Fibroblast of lung (primary cell): ENCODE measurements around the gene YAF2. TPM values are rescaled to one million over a fixed set of nuclear protein-coding genes. Genes with fewer than 3 reads are reported as not detected.

Experiments
- DNase-seq, 2 donors: peaks; one replicate each; pipeline versions ENCODE4 v3.0.0 to v3.0.0-alpha.2; 2010; ENCODE audit warnings: low read depth in 2 of 2
- H2AFZ ChIP-seq: 2 replicates; pipeline ENCODE4 v1.5.1; 2012; ENCODE audit warnings: low read length, control low read depth, inconsistent platforms
- H3K27ac ChIP-seq: 2 replicates; pipeline ENCODE4 v1.5.1; 2011; ENCODE audit warnings: low read length, control low read depth; ENCODE audit not compliant: insufficient read depth
- H3K27me3 ChIP-seq: 2 replicates; pipeline ENCODE4 v1.5.1; 2011; ENCODE audit warnings: mild to moderate bottlenecking, low read length; ENCODE audit not compliant: control insufficient read depth, insufficient read depth
- H3K36me3 ChIP-seq: 2 replicates; pipeline ENCODE4 v1.5.1; 2011; ENCODE audit warnings: low read length; ENCODE audit not compliant: control insufficient read depth, insufficient read depth
- H3K4me1 ChIP-seq: 2 replicates; pipeline ENCODE4 v1.5.1; 2011; ENCODE audit warnings: low read length; ENCODE audit not compliant: control insufficient read depth, insufficient read depth; ENCODE audit errors: extremely low read depth
- H3K4me2 ChIP-seq: 2 replicates; pipeline ENCODE4 v1.5.1; 2011; ENCODE audit warnings: low read length, control low read depth; ENCODE audit not compliant: insufficient read depth; ENCODE audit errors: extremely low read depth
- H3K4me3 ChIP-seq, 4 experiments: fragments of 200-600 bp in 1 of 4; sonication (generic) in 1 of 4; replicated peaks in 1 of 4; 2 replicates each; pipeline ENCODE4 v1.5.1; 2011 to 2016; ENCODE audit warnings: low read length in 4 of 4, low read depth in 3 of 4, mild to moderate bottlenecking in 3 of 4, control low read depth in 2 of 4, inconsistent platforms in 1 of 4, mixed read lengths in 1 of 4; ENCODE audit not compliant: insufficient read depth in 1 of 4; ENCODE audit errors: control extremely low read depth in 1 of 4
- H3K79me2 ChIP-seq: 2 replicates; pipeline ENCODE4 v1.5.1; 2012; ENCODE audit warnings: mild to moderate bottlenecking, low read length, inconsistent platforms; ENCODE audit not compliant: control insufficient read depth, insufficient read depth
- H3K9ac ChIP-seq: 2 replicates; pipeline ENCODE4 v1.5.1; 2011; ENCODE audit warnings: mild to moderate bottlenecking, low read length, control low read depth; ENCODE audit not compliant: insufficient read depth
- H3K9me3 ChIP-seq: 2 replicates; pipeline ENCODE4 v1.5.1; 2012; ENCODE audit warnings: low read depth, low read length; ENCODE audit not compliant: control insufficient read depth, insufficient read depth
- H4K20me1 ChIP-seq: 2 replicates; pipeline ENCODE4 v1.5.1; 2011; ENCODE audit warnings: low read length; ENCODE audit not compliant: control insufficient read depth, insufficient read depth; ENCODE audit errors: extremely low read depth
- EZH2 ChIP-seq: IDR thresholded peaks from 2 replicates; pipeline ENCODE4 v1.5.1; 2012; ENCODE audit warnings: low read length, control low read depth, mild to moderate bottlenecking; ENCODE audit errors: missing control alignments
- polyA plus RNA-seq, 2 donors: library from polyadenylated mRNA; depleted of rRNA in 1 of 2; stranded (reverse) in 1 of 2; unstranded in 1 of 2; fragments of >200 nt; gene quantifications; 2 replicates each; pipeline ENCODE4 v1.2.1, GENCODE V29; 2011 to 2012; ENCODE audit warnings: missing spikeins in 1 of 2
- total RNA-seq: library from RNA; depleted of rRNA; stranded (reverse); fragments of >200 nt; gene quantifications from 2 replicates; pipeline ENCODE4 v1.2.1, GENCODE V29; 2014
- TF ChIP-seq, protein P1 (sequence below), 2 donors: IDR thresholded peaks in 1 of 2; conservative IDR thresholded peaks in 1 of 2; 1 replicate in 1 of 2; 2 replicates in 1 of 2; pipeline ENCODE4 v1.5.1; 2011 to 2012; ENCODE audit warnings: low read length in 2 of 2, control low read depth in 1 of 2, inconsistent platforms in 1 of 2, low read depth in 1 of 2, mild to moderate bottlenecking in 1 of 2

YAF2 gene
- total and polyA plus RNA-seq, 2 donors (not counting 1 experiment from before 2014, with no cell fraction given): 18.0 to 25.2 TPM

- no peak overlapping the region for H3K27ac ChIP-seq
- H3K27me3 ChIP-seq: no peaks in the 10 kb centered on the region
- H3K79me2 ChIP-seq: no peaks in the 10 kb centered on the region
- H3K4me2 ChIP-seq: no peak overlapping the region
- no peaks in the 10 kb centered on the region for H3K36me3 ChIP-seq
- H2AFZ ChIP-seq: no peak overlapping the region
- H3K9ac ChIP-seq: no peak overlapping the region
- no peaks in the 10 kb centered on the region for H4K20me1 ChIP-seq
- DNase-seq: no peak
- no peaks in the 10 kb centered on the region for H3K4me1 ChIP-seq
- no peaks in the 10 kb centered on the region for H3K9me3 ChIP-seq
- TF ChIP-seq, protein P1, sequence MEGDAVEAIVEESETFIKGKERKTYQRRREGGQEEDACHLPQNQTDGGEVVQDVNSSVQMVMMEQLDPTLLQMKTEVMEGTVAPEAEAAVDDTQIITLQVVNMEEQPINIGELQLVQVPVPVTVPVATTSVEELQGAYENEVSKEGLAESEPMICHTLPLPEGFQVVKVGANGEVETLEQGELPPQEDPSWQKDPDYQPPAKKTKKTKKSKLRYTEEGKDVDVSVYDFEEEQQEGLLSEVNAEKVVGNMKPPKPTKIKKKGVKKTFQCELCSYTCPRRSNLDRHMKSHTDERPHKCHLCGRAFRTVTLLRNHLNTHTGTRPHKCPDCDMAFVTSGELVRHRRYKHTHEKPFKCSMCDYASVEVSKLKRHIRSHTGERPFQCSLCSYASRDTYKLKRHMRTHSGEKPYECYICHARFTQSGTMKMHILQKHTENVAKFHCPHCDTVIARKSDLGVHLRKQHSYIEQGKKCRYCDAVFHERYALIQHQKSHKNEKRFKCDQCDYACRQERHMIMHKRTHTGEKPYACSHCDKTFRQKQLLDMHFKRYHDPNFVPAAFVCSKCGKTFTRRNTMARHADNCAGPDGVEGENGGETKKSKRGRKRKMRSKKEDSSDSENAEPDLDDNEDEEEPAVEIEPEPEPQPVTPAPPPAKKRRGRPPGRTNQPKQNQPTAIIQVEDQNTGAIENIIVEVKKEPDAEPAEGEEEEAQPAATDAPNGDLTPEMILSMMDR (conservative IDR thresholded peaks at IDR 0.05 in 1 of 2, IDR thresholded peaks at IDR 0.05 in 1 of 2; ENCODE audit: low read depth in 1 of 2, low read length in 2 of 2): no peak
- no peak for TF ChIP-seq EZH2
- no peak overlapping the region for H3K4me3 ChIP-seq
Observed at GRCh38 chr12:42273706-42274105, 35.7 kb upstream of the YAF2 start.

DNA sequence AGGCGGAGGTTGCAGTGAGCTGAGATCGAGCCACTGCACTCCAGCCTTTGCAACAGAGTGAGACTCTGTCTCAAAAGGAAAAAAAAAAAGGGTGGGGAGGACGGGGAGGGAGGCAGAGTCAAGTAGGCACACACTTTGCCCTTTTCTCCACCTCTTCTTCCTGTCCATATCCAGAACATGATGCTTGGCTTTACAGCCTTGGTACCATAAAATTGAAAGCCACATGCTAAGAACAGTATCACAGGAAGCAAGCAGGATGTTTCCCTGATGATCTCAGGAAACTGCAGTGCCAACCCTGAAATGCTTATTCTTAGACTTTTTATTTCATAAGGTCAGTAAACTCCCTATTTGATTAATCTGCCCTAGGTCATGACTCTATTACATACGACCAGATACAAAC lies 32.5 kb upstream of the YAF2 start:
- no peak for DNase-seq
- Histone ChIP-seq H3K27ac (no peak overlapping the region), H4K20me1 (no peaks in the 10 kb centered on the region), H3K4me2 (no peak overlapping the region), H3K36me3 (no peaks in the 10 kb centered on the region), H3K79me2 (no peaks in the 10 kb centered on the region), H2AFZ (no peak overlapping the region), H3K4me3 (no peak overlapping the region), H3K27me3 (no peaks in the 10 kb centered on the region), H3K9me3 (no peaks in the 10 kb centered on the region), H3K9ac (no peak overlapping the region), H3K4me1 (no peaks in the 10 kb centered on the region)
- TF ChIP-seq EZH2: no peak
- TF ChIP-seq, protein P1 (conservative IDR thresholded peaks at IDR 0.05 in 1 of 2, IDR thresholded peaks at IDR 0.05 in 1 of 2; ENCODE audit: low read depth in 1 of 2, low read length in 2 of 2): no peak

DNA sequence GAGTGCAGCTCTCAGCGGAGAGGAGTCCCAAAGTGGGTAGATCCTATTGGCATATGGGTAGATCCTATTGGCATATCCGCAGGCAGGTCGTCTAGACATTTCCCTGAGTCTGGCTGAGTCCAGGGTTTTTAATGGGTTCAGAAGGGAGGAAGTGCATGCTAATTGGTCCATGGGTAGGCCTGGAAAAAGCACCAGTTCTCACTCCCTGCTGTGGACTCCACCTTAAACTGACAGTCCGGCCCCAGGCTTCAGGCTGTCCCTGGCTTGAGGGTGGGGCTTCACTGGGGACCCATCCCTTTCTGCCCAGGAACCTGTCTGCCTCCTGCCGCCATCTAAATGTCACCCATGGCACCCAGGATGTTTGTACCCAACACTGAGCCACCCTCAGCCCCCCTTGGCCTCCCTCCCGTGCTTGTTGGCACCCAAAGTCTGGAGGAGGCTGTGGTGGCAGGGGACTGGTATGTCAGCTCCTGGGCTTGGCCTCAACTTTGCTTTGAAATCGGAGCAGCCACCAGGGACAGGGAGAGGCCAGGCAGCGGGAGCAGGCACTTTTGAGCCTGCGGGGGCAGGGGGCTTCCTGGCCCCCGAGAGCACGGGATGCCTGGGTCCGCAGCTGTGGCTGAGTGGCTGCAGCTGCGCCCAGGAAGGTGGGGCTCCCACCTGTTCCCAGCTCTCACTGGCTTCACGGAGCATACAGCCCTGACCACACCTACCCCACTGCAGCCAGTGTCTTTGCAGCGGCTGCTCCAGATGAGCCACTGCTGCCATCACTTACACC lies 29.6 kb upstream of the YAF2 start:
- Histone ChIP-seq H3K9me3 (no peaks in the 10 kb centered on the region), H3K36me3 (no peaks in the 10 kb centered on the region), H3K9ac (no peak overlapping the region), H4K20me1 (no peaks in the 10 kb centered on the region), H2AFZ (no peak overlapping the region), H3K27me3 (no peaks in the 10 kb centered on the region), H3K79me2 (no peaks in the 10 kb centered on the region), H3K4me3 (no peak overlapping the region), H3K4me1 (no peaks in the 10 kb centered on the region), H3K27ac (no peak overlapping the region), H3K4me2 (no peak overlapping the region)
- DNase-seq: no peak
- TF ChIP-seq, protein P1 (conservative IDR thresholded peaks at IDR 0.05 in 1 of 2, IDR thresholded peaks at IDR 0.05 in 1 of 2; ENCODE audit: low read depth in 1 of 2, low read length in 2 of 2): no peak
- no peak for TF ChIP-seq EZH2
